Panc1 (cell line): ENCODE measurements around the gene GEMIN7.

Source experiments
- CTCF ChIP-seq: fragments of 450-650 bp; IDR thresholded peaks from 2 replicates; pipeline ENCODE4 v1.5.1; 2017; ENCODE audit warnings: mild to moderate bottlenecking
- POLR2AphosphoS5 ChIP-seq: IDR thresholded peaks from 2 replicates; pipeline ENCODE4 v1.6.1; 2012; ENCODE audit warnings: mild to moderate bottlenecking, low read depth, low read length, moderate library complexity
- REST ChIP-seq, 2 experiments: IDR thresholded peaks; 2 replicates each; pipeline ENCODE4 v1.6.1; 2011 to 2012; ENCODE audit warnings: low read depth in 2 of 2, control low read depth in 1 of 2, low read length in 1 of 2, mild to moderate bottlenecking in 1 of 2, moderate library complexity in 1 of 2; ENCODE audit not compliant: insufficient read depth in 1 of 2
- SIN3A ChIP-seq: IDR thresholded peaks from 2 replicates; pipeline ENCODE4 v1.6.1; 2012; ENCODE audit warnings: low read depth, mild to moderate bottlenecking, low read length, moderate library complexity, borderline replicate concordance; ENCODE audit not compliant: insufficient read depth
- TCF7L2 ChIP-seq: IDR thresholded peaks from 2 replicates; pipeline ENCODE4 v1.6.1; 2011; ENCODE audit warnings: mild to moderate bottlenecking, low read depth, low read length, inconsistent platforms

DNA sequence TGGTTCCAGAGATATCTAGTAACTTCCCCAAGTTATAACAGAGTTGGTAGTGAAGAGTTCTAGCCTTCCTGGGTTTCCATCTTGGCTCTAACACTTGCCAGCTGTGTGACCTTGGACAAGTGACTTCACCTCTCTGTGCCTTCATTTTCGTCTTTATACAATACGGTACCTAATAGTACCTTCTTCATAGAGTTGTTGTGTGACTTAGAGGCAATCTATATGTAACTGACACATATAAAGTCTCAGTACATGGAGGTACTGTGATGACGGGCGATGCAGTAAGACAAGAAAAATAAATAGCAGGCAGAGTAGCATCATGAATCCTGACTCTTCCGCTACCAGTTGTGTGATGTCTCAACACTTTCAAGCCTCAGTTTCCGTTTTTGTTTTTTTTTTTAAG lies 48.2 kb upstream of the GEMIN7 start:
- TF ChIP-seq CTCF (no peak), TCF7L2 (no peak), POLR2AphosphoS5 (no peak), SIN3A (no peak), REST (IDR thresholded peaks at IDR 0.05; ENCODE audit: insufficient read depth in 1 of 2, low read depth in 2 of 2, low read length in 1 of 2) (no peak)
